K562 (cell line): Measurements from ENCODE around the gene MCCD1. TPM values are rescaled to one million over a fixed set of nuclear protein-coding genes. Genes with fewer than 3 reads are reported as not detected.

Source experiments
- BCL6 ChIP-seq: fragments of 250-450 bp; sonication (Bioruptor Pico); IDR thresholded peaks from 2 replicates; pipeline ENCODE4 v1.4.0; 2020
- CHCHD3 ChIP-seq: fragments of 250-450 bp; sonication (Bioruptor Pico); IDR thresholded peaks from 2 replicates; pipeline ENCODE4 v2.1.2; 2022; ENCODE audit warnings: mild to moderate bottlenecking
- ETV6 ChIP-seq, 3 experiments: fragments of 150-350 bp in 1 of 3; sonication (generic) in 1 of 3; formaldehyde crosslinking in 1 of 3; IDR thresholded peaks; 2 replicates each; pipeline versions ENCODE4 v1.6.1 to v1.8.0; 2014 to 2022; ENCODE audit warnings: borderline replicate concordance in 2 of 3, low read depth in 2 of 3, antibody characterized with exemption in 1 of 3, low read length in 1 of 3, mild to moderate bottlenecking in 1 of 3, missing genetic modification reagents in 1 of 3
- FIP1L1 ChIP-seq: fragments of 200-400 bp; formaldehyde crosslinking; IDR thresholded peaks from 2 replicates; pipeline ENCODE4 v1.6.1; 2018; ENCODE audit warnings: mild to moderate bottlenecking, low read depth, low read length; ENCODE audit not compliant: poor library complexity, severe bottlenecking
- FOXK2 ChIP-seq, 2 experiments: fragments of 450-650 bp; IDR thresholded peaks in 1 of 2; conservative IDR thresholded peaks in 1 of 2; 2 replicates each; pipeline ENCODE4 v1.6.1; 2016; ENCODE audit warnings: low read depth in 2 of 2, mild to moderate bottlenecking in 1 of 2
- KLF1 ChIP-seq: fragments of 450-650 bp; IDR thresholded peaks from 2 replicates; pipeline ENCODE4 v1.6.1; 2016; ENCODE audit warnings: missing genetic modification characterization, missing compliant biosample characterization
- NR3C1 ChIP-seq: sonication (generic); formaldehyde crosslinking; IDR thresholded peaks from 2 replicates; pipeline ENCODE4 v1.8.1; 2022; ENCODE audit warnings: missing genetic modification reagents
- POLR3A ChIP-seq: IDR thresholded peaks from 2 replicates; pipeline ENCODE4 v1.6.1; 2011; ENCODE audit warnings: borderline replicate concordance, mild to moderate bottlenecking, moderate library complexity; ENCODE audit not compliant: insufficient read length, insufficient read depth; ENCODE audit errors: extremely low read depth
- RAD51 ChIP-seq: fragments of 450-650 bp; IDR thresholded peaks from 2 replicates; pipeline ENCODE4 v1.7.1; 2016; ENCODE audit warnings: low read depth, mild to moderate bottlenecking, borderline replicate concordance
- SIN3B ChIP-seq: fragments of 450-650 bp; IDR thresholded peaks from 2 replicates; pipeline ENCODE4 v1.6.1; 2017; ENCODE audit warnings: low read depth, mild to moderate bottlenecking, moderate library complexity
- SMAD4 ChIP-seq: fragments of 250-450 bp; sonication (Bioruptor Pico); conservative IDR thresholded peaks from 2 replicates; pipeline ENCODE4 v1.8.0; 2021; ENCODE audit warnings: inconsistent platforms, mild to moderate bottlenecking, moderate library complexity
- TOE1 ChIP-seq, 2 experiments: fragments of 450-650 bp in 1 of 2; sonication (generic) in 1 of 2; formaldehyde crosslinking in 1 of 2; IDR thresholded peaks; 2 replicates each; pipeline versions ENCODE4 v1.7.1 to v1.8.0; 2016 to 2022; ENCODE audit warnings: borderline replicate concordance in 2 of 2, mild to moderate bottlenecking in 2 of 2, antibody characterized with exemption in 1 of 2, inconsistent platforms in 1 of 2, low read depth in 1 of 2, missing genetic modification reagents in 1 of 2, moderate library complexity in 1 of 2
- ZFP1 ChIP-seq: fragments of 450-650 bp; formaldehyde crosslinking; IDR thresholded peaks from 2 replicates; pipeline ENCODE4 v1.4.0; 2020; ENCODE audit warnings: mild to moderate bottlenecking, mixed read lengths
- ZFP30 ChIP-seq: fragments of 250-450 bp; sonication (Bioruptor Pico); IDR thresholded peaks from 2 replicates; pipeline ENCODE4 v1.8.0; 2022; ENCODE audit warnings: moderate library complexity, mild to moderate bottlenecking, inconsistent platforms, borderline replicate concordance
- ZNF133 ChIP-seq: fragments of 250-450 bp; sonication (Bioruptor Pico); IDR thresholded peaks from 2 replicates; pipeline ENCODE4 v1.4.0; 2020; ENCODE audit warnings: mild to moderate bottlenecking
- ZNF239 ChIP-seq: fragments of 250-450 bp; sonication (Bioruptor Pico); IDR thresholded peaks from 2 replicates; pipeline ENCODE4 v1.4.0; 2020; ENCODE audit warnings: mild to moderate bottlenecking
- ZNF311 ChIP-seq: fragments of 250-450 bp; sonication (Bioruptor Pico); IDR thresholded peaks from 2 replicates; pipeline ENCODE4 v1.4.0; 2020; ENCODE audit warnings: mild to moderate bottlenecking, moderate library complexity
- ZNF75A ChIP-seq: fragments of 450-650 bp; formaldehyde crosslinking; IDR thresholded peaks from 2 replicates; pipeline ENCODE4 v1.4.0; 2020; ENCODE audit warnings: mild to moderate bottlenecking
- ZSCAN32 ChIP-seq: fragments of 450-650 bp; formaldehyde crosslinking; IDR thresholded peaks from 2 replicates; pipeline ENCODE4 v1.4.0; 2020; ENCODE audit warnings: mild to moderate bottlenecking, moderate library complexity
- polyA plus RNA-seq, 8 experiments: library from polyadenylated mRNA; depleted of rRNA in 4 of 8; stranded (reverse) in 5 of 8; unstranded in 3 of 8; fragments of >200 nt; fragmentation: Nextera tagmentation in 2 of 8; fragmentation: Illumina TruSeq in 1 of 8; extraction: Ambion mirVana in 2 of 8; extraction: Trizol in 1 of 8; gene quantifications; 2 replicates each; pipeline versions ENCODE4 v1.2.1 to v1.2.3, GENCODE V29; 2011 to 2014; ENCODE audit warnings: inconsistent platforms in 1 of 8, missing spikeins in 1 of 8
- total RNA-seq, 7 experiments: library from RNA; depleted of rRNA in 6 of 7; stranded (reverse); fragments of >200 nt in 6 of 7; fragmentation: Illumina TruSeq in 2 of 7; extraction: Trizol in 2 of 7; gene quantifications; 2 replicates each; pipeline versions ENCODE4 v1.2.1 to v1.2.3, GENCODE V29; 2011 to 2021; ENCODE audit warnings: low replicate concordance in 1 of 7
- TF ChIP-seq, protein P1 (sequence below): fragments of 450-650 bp; conservative IDR thresholded peaks from 2 replicates; pipeline ENCODE4 v1.6.1; 2016; ENCODE audit warnings: missing genetic modification characterization, low read depth, mild to moderate bottlenecking, control low read depth, missing compliant biosample characterization
- TF ChIP-seq, protein P2 (sequence below): fragments of 200-800 bp; sonication (Bioruptor generic); IDR thresholded peaks from 2 replicates; pipeline ENCODE4 v1.6.1; 2017; ENCODE audit warnings: missing genetic modification characterization, missing compliant biosample characterization
- TF ChIP-seq, protein P3 (sequence below), 2 experiments: IDR thresholded peaks; 2 replicates each; pipeline ENCODE4 v1.6.1; 2011; ENCODE audit warnings: borderline replicate concordance in 1 of 2, control low read depth in 1 of 2, low read depth in 1 of 2, low read length in 1 of 2, mild to moderate bottlenecking in 1 of 2, mixed read lengths in 1 of 2, moderate library complexity in 1 of 2; ENCODE audit not compliant: insufficient read depth in 1 of 2, insufficient read length in 1 of 2, poor library complexity in 1 of 2, severe bottlenecking in 1 of 2; ENCODE audit errors: extremely low read depth in 1 of 2

Gene MCCD1
- total and polyA plus RNA-seq, 9 of the 15 experiments (the other 6 are each of a cell fraction or from before 2014, with no cell fraction given) = not detected

DNA sequence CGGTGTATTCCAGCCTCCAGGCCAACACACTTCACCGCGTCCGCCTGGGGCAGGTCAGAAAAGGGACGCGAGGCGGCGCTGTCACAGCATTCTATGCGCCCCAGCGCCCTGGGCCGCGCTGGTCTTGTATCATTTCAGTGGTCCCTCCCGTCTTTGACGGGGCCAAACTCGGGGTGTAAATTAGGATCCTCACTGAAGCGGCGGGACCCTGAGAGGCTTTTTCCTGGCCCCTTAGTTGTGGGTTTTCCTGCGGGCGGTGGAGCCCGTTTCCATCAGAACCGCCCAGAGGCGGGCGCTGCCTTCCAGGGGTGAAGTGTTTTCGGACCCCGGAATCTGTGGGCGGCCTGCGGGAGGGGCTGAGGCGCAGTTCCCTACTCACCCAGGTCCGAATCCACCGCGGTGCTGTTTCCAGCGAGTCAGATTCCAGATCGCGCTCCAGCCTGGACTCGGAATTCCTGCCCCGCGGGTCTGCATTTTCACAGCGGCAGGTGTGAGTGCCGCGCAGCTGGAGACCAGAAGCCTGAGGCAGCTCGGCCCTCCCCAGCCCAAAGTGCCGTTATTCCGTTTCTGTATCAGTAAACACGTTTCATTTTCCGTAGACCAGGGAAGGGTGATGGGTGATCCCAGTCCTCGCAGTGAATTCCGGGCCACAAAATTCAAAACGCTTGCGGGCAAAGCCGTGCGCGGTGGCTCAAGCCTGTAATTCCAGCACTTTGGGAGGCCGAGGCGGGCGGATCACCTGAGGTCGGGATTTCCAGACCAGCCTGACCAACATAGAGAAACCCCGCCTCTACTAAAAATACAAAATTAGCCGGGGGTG is 34.7 kb upstream of the MCCD1 start (continued):
- TF ChIP-seq, protein P1, sequence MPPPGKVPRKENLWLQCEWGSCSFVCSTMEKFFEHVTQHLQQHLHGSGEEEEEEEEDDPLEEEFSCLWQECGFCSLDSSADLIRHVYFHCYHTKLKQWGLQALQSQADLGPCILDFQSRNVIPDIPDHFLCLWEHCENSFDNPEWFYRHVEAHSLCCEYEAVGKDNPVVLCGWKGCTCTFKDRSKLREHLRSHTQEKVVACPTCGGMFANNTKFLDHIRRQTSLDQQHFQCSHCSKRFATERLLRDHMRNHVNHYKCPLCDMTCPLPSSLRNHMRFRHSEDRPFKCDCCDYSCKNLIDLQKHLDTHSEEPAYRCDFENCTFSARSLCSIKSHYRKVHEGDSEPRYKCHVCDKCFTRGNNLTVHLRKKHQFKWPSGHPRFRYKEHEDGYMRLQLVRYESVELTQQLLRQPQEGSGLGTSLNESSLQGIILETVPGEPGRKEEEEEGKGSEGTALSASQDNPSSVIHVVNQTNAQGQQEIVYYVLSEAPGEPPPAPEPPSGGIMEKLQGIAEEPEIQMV (tag) = peak; percentile 94
- TF ChIP-seq ZNF75A (no peak), BCL6 (CRISPR knock-in tag) (no peak), FOXK2 (conservative IDR thresholded peaks at IDR 0.05 in 1 of 2, IDR thresholded peaks at IDR 0.05 in 1 of 2; ENCODE audit: low read depth in 2 of 2) (peak; percentile 33 to 56; a peak in 1 of 4 replicates), TOE1 (IDR thresholded peaks at IDR 0.05; ENCODE audit: borderline replicate concordance) (0 out of 2 replicates have a peak, but pooled peaks have one; percentile 18), TOE1 (CRISPR knock-in tag; IDR thresholded peaks at IDR 0.05; ENCODE audit: borderline replicate concordance, low read depth) (no peak), SIN3B (no peak), ZNF133 (no peak), FIP1L1 (no peak), CHCHD3 (CRISPR knock-in tag) (no peak), KLF1 (tag) (no peak), ZFP1 (CRISPR knock-in tag) (no peak), POLR3A (no peak), ZNF239 (CRISPR knock-in tag) (0 out of 2 replicates have a peak, but pooled peaks have one; percentile 11), RAD51 (no peak), SMAD4 (peak; percentile 44; the same call in 1 of the 2 replicates), ZFP30 (no peak), NR3C1 (CRISPR knock-in tag) (no peak), ZNF311 (no peak), ETV6 (IDR thresholded peaks at IDR 0.05; ENCODE audit: borderline replicate concordance in 1 of 2, low read depth in 2 of 2, low read length in 1 of 2) (no peak), ETV6 (CRISPR knock-in tag; IDR thresholded peaks at IDR 0.05; ENCODE audit: borderline replicate concordance) (no peak), ZSCAN32 (CRISPR knock-in tag) (no peak)
- TF ChIP-seq, protein P2, sequence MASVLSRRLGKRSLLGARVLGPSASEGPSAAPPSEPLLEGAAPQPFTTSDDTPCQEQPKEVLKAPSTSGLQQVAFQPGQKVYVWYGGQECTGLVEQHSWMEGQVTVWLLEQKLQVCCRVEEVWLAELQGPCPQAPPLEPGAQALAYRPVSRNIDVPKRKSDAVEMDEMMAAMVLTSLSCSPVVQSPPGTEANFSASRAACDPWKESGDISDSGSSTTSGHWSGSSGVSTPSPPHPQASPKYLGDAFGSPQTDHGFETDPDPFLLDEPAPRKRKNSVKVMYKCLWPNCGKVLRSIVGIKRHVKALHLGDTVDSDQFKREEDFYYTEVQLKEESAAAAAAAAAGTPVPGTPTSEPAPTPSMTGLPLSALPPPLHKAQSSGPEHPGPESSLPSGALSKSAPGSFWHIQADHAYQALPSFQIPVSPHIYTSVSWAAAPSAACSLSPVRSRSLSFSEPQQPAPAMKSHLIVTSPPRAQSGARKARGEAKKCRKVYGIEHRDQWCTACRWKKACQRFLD (CRISPR knock-in tag) = no peak; the same call in 1 of the 2 replicates
- TF ChIP-seq, protein P3, sequence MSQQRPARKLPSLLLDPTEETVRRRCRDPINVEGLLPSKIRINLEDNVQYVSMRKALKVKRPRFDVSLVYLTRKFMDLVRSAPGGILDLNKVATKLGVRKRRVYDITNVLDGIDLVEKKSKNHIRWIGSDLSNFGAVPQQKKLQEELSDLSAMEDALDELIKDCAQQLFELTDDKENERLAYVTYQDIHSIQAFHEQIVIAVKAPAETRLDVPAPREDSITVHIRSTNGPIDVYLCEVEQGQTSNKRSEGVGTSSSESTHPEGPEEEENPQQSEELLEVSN (IDR thresholded peaks at IDR 0.05; ENCODE audit: borderline replicate concordance in 1 of 2, extremely low read depth in 1 of 2, insufficient read depth in 1 of 2, insufficient read length in 1 of 2, low read depth in 1 of 2, low read length in 1 of 2, poor library complexity in 1 of 2, severe bottlenecking in 1 of 2) = peak in 1 of 2 experiments; percentile 28
